ENCODE results near the gene AASDH.
A peak's percentile ranks its signal among the peaks of the same experiment; 100 is the strongest.

AASDH gene

DNA sequence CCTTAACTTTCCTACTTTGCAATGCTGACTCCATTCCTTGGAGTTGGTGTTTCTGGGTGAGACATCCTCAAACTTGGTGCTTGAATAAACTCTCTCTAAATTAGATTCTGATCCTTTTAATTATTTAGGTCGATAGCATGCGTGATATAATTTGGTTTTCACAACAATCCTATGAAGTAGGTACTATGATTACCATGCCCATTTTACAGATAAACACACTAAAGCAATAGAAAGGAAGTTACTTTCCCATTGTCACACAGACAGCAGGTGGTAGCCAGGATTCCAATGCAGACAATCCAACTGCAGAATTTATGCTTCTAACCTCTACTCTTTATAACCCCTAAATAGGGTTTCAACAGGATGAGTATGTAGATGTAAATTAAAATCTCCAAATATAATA lies 21.7 kb upstream of the AASDH start:
- TF ChIP-seq, protein P1, sequence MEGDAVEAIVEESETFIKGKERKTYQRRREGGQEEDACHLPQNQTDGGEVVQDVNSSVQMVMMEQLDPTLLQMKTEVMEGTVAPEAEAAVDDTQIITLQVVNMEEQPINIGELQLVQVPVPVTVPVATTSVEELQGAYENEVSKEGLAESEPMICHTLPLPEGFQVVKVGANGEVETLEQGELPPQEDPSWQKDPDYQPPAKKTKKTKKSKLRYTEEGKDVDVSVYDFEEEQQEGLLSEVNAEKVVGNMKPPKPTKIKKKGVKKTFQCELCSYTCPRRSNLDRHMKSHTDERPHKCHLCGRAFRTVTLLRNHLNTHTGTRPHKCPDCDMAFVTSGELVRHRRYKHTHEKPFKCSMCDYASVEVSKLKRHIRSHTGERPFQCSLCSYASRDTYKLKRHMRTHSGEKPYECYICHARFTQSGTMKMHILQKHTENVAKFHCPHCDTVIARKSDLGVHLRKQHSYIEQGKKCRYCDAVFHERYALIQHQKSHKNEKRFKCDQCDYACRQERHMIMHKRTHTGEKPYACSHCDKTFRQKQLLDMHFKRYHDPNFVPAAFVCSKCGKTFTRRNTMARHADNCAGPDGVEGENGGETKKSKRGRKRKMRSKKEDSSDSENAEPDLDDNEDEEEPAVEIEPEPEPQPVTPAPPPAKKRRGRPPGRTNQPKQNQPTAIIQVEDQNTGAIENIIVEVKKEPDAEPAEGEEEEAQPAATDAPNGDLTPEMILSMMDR (IDR thresholded peaks at IDR 0.05; ENCODE audit: low read depth, low read length), result no peak
- TF ChIP-seq MYC (IDR thresholded peaks at IDR 0.05; ENCODE audit: low read depth, low read length) (no peak), MAX (IDR thresholded peaks at IDR 0.05; ENCODE audit: low read depth, low read length) (no peak), POLR2A (IDR thresholded peaks at IDR 0.05; ENCODE audit: extremely low read depth, insufficient read length) (no peak)
- no peak overlapping the region for H3K4me3 ChIP-seq (ENCODE audit: low read depth, low read length)
- no peak for DNase-seq (ENCODE audit: low read depth)

- no peak for DNase-seq (ENCODE audit: low read depth)
- H3K4me3 ChIP-seq (ENCODE audit: low read depth, low read length), result no peak overlapping the region
- TF ChIP-seq, protein P1 (IDR thresholded peaks at IDR 0.05; ENCODE audit: low read depth, low read length), result no peak
- TF ChIP-seq MAX (IDR thresholded peaks at IDR 0.05; ENCODE audit: low read depth, low read length) (no peak), MYC (IDR thresholded peaks at IDR 0.05; ENCODE audit: low read depth, low read length) (no peak), POLR2A (IDR thresholded peaks at IDR 0.05; ENCODE audit: extremely low read depth, insufficient read length) (no peak)
These were observed 18.9 kb upstream of the AASDH start for GRCh38 chr4:56406151-56406550.

GRCh38 chr4:56405016-56405415 lies 17.7 kb upstream of the AASDH start:
- H3K4me3 ChIP-seq (ENCODE audit: low read depth, low read length), result no peak overlapping the region
- no peak for DNase-seq (ENCODE audit: low read depth)
- no peak for TF ChIP-seq MAX (IDR thresholded peaks at IDR 0.05; ENCODE audit: low read depth, low read length)
- no peak for TF ChIP-seq MYC (IDR thresholded peaks at IDR 0.05; ENCODE audit: low read depth, low read length)
- TF ChIP-seq POLR2A (IDR thresholded peaks at IDR 0.05; ENCODE audit: extremely low read depth, insufficient read length), result no peak
- TF ChIP-seq, protein P1 (IDR thresholded peaks at IDR 0.05; ENCODE audit: low read depth, low read length), result no peak

DNA sequence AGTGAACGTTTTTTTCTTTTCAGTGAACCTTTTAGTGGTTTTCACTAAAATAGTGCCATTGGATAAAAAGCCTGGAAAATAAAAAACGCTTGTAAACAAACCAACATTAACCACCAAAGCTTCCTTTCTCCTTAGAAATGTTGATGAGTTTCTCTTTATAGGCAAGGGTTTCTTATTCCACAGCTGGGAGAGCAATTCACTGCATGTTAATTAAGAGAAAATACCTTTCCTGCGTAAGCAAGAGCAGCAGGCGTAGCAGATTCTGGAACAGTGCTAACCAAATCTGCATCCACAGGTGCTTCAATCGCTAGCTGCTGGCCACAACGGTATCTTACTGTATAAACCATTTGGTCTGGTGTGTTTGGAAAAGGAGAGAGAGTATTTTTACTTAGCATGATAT lies 13.3 kb upstream of the AASDH start:
- DNase-seq (ENCODE audit: low read depth), result no peak
- TF ChIP-seq MAX (IDR thresholded peaks at IDR 0.05; ENCODE audit: low read depth, low read length) (no peak), POLR2A (IDR thresholded peaks at IDR 0.05; ENCODE audit: extremely low read depth, insufficient read length) (no peak), MYC (IDR thresholded peaks at IDR 0.05; ENCODE audit: low read depth, low read length) (no peak)
- TF ChIP-seq, protein P1 (IDR thresholded peaks at IDR 0.05; ENCODE audit: low read depth, low read length), result no peak
- no peak overlapping the region for H3K4me3 ChIP-seq (ENCODE audit: low read depth, low read length)

- H3K4me3 ChIP-seq (ENCODE audit: low read depth, low read length), result no peak overlapping the region
- DNase-seq (ENCODE audit: low read depth), result no peak
- TF ChIP-seq, protein P1 (IDR thresholded peaks at IDR 0.05; ENCODE audit: low read depth, low read length), result no peak
- no peak for TF ChIP-seq MYC (IDR thresholded peaks at IDR 0.05; ENCODE audit: low read depth, low read length)
- no peak for TF ChIP-seq POLR2A (IDR thresholded peaks at IDR 0.05; ENCODE audit: extremely low read depth, insufficient read length)
- TF ChIP-seq MAX (IDR thresholded peaks at IDR 0.05; ENCODE audit: low read depth, low read length), result no peak
These were observed 4.0 kb upstream of the AASDH start for GRCh38 chr4:56391270-56391669.

DNA sequence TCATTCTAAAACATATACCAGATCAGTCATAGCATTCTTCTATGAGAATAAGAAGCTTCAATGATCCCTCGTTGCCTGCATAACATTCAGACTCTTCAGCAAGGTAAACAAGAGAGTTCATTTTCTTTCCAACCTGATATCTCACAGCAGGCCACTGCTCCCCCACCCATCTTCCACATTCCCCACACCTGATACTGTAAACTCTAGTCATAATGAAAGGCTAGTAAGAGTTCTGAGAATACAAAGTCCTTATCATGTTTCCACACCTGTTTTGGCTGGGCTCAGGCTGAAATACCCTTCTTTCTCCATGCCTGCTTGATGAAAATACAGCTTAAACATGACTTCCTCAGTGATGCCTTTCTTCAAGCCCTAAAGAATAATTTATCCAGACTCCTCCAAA lies 2.3 kb upstream of the AASDH start:
- peak overlapping the region; percentile 82 for H3K4me3 ChIP-seq (ENCODE audit: low read depth, low read length)
- DNase-seq (ENCODE audit: low read depth), result no peak
- TF ChIP-seq MAX (IDR thresholded peaks at IDR 0.05; ENCODE audit: low read depth, low read length), result no peak
- no peak for TF ChIP-seq MYC (IDR thresholded peaks at IDR 0.05; ENCODE audit: low read depth, low read length)
- TF ChIP-seq POLR2A (IDR thresholded peaks at IDR 0.05; ENCODE audit: extremely low read depth, insufficient read length), result no peak
- TF ChIP-seq, protein P1 (IDR thresholded peaks at IDR 0.05; ENCODE audit: low read depth, low read length), result no peak
